Astrocyte (in vitro differentiated cells and primary cell): ENCODE results near the gene VEPH1.

ENCODE experiments used
- CTCF ChIP-seq: IDR thresholded peaks from 2 replicates; pipeline ENCODE4 v1.5.1; 2011; ENCODE audit warnings: low read depth, mild to moderate bottlenecking, inconsistent platforms, low read length, moderate library complexity; ENCODE audit not compliant: insufficient read depth
- EZH2 ChIP-seq: IDR thresholded peaks from 2 replicates; pipeline ENCODE4 v1.6.1; 2012; ENCODE audit warnings: mild to moderate bottlenecking, low read length, inconsistent platforms; ENCODE audit not compliant: insufficient read depth

GRCh38 chr3:157240408-157240807 lies 262.8 kb downstream of the VEPH1 start:
- TF ChIP-seq CTCF = no peak
- TF ChIP-seq EZH2 = no peak
